Epithelial cell of esophagus (primary cell): Measurements from ENCODE around the gene CFAP107.

Experiments used
- DNase-seq: peaks from one replicate; pipeline ENCODE4 v3.0.0; 2010; ENCODE audit warnings: low read depth
- H3K4me3 ChIP-seq: 2 replicates; pipeline ENCODE4 v1.5.1; 2011; ENCODE audit warnings: mild to moderate bottlenecking, low read length, control low read depth
- TF ChIP-seq, protein P1 (sequence below): IDR thresholded peaks from 2 replicates; pipeline ENCODE4 v1.5.1; 2011; ENCODE audit warnings: low read depth, mild to moderate bottlenecking, low read length, control low read depth, inconsistent platforms; ENCODE audit not compliant: insufficient read depth; ENCODE audit errors: missing control alignments

Gene CFAP107

GRCh38 chr1:12809933-12810332 is 63.9 kb downstream of the CFAP107 start:
- TF ChIP-seq, protein P1, sequence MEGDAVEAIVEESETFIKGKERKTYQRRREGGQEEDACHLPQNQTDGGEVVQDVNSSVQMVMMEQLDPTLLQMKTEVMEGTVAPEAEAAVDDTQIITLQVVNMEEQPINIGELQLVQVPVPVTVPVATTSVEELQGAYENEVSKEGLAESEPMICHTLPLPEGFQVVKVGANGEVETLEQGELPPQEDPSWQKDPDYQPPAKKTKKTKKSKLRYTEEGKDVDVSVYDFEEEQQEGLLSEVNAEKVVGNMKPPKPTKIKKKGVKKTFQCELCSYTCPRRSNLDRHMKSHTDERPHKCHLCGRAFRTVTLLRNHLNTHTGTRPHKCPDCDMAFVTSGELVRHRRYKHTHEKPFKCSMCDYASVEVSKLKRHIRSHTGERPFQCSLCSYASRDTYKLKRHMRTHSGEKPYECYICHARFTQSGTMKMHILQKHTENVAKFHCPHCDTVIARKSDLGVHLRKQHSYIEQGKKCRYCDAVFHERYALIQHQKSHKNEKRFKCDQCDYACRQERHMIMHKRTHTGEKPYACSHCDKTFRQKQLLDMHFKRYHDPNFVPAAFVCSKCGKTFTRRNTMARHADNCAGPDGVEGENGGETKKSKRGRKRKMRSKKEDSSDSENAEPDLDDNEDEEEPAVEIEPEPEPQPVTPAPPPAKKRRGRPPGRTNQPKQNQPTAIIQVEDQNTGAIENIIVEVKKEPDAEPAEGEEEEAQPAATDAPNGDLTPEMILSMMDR = no peak
- no peak for DNase-seq
- no peak overlapping the region for H3K4me3 ChIP-seq

DNA sequence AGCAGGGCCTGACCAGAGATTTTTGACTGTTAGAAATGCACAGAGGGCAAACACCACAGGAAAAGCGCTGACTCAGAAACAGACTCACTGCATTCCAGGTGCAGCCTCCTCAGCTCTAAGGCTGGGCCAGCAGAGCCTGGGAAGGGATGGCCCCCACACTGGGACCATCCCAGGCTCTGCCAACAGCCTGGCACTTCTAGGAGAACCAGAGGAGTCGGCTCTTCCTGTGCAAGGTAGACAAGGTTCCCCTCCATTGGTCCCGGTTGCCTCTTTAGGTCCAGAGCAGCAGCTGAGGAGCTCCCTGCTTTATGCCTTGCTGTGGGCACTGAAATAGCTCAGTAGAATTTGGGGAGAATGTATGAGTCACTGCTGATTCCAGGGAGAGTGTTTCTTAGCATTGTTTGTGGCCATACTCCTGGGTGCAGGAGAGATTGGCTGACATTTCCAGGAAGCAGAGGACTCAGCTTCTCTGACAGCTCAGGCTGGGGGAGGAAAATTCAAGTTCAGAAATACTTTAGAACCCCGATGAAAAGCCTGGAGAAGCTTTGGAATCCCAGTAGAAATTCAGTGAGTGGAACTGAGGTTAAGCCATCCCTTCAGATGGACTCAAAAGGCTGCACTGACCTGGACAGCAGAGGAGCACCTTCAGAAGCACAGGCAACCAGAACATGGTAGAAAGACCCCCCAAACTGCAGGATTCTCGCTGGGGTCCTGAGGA is 64.8 kb downstream of the CFAP107 start:
- no peak for DNase-seq
- no peak overlapping the region for H3K4me3 ChIP-seq

GRCh38 chr1:12811409-12811784 is 65.4 kb downstream of the CFAP107 start:
- DNase-seq = no peak
- no peak overlapping the region for H3K4me3 ChIP-seq
- TF ChIP-seq, protein P1 = no peak

More for the DNA sequence above, 64.8 kb downstream of the CFAP107 start:
- TF ChIP-seq, protein P1 = no peak
